Skin epidermis (tissue), 12 donors: ENCODE results near the gene B9D1.

Experiments
- H3K27ac ChIP-seq, 21 experiments: fragments of 200-600 bp; sonication (generic) in 11 of 21; one replicate each; pipeline ENCODE4 v1.5.0; 2020; ENCODE audit warnings: mild to moderate bottlenecking in 3 of 21, inconsistent platforms in 2 of 21, moderate library complexity in 2 of 21
- H3K4me3 ChIP-seq, 7 experiments: fragments of 200-600 bp; sonication (generic) in 2 of 7; one replicate each; pipeline ENCODE4 v1.5.0; 2020; ENCODE audit warnings: inconsistent platforms in 2 of 7, mild to moderate bottlenecking in 2 of 7, moderate library complexity in 1 of 7

The B9D1 gene

GRCh38 chr17:19391432-19391831 is 28.9 kb upstream of the B9D1 start:
- no peak overlapping the region for H3K4me3 ChIP-seq
- H3K27ac ChIP-seq = no peak overlapping the region

GRCh38 chr17:19390951-19391350 is 28.4 kb upstream of the B9D1 start:
- Histone ChIP-seq H3K4me3 (no peak overlapping the region), H3K27ac (peak overlapping the region in 2 of 21 experiments; percentile 0 to 40)

- no peak overlapping the region for H3K4me3 ChIP-seq
- peak overlapping the region in 7 of 21 experiments; percentile 19 to 87 (median 47) for H3K27ac ChIP-seq
Measured at GRCh38 chr17:19388791-19389785, 26.6 kb upstream of the B9D1 start.

GRCh38 chr17:19387921-19388521 is 25.5 kb upstream of the B9D1 start:
- Histone ChIP-seq H3K4me3 (no peak overlapping the region), H3K27ac (peak overlapping the region in 18 of 21 experiments; percentile 11 to 87 (median 72))

GRCh38 chr17:19386974-19387920 is 24.7 kb upstream of the B9D1 start, which contains the start of gene MFAP4:
MFAP4 (minus strand) TSS chr17:19387190; CDS start chr17:19387155, 35 bp downstream.
- Histone ChIP-seq H3K4me3 (peak within 1 kb of the TSS in 6 of 7 experiments; percentile 18 to 33 (median 22)), H3K27ac (peak within 1 kb of the TSS in 20 of 21 experiments; percentile 44 to 87 (median 72))

- peak overlapping the region in 6 of 7 experiments; percentile 18 to 33 (median 22) for H3K4me3 ChIP-seq
- peak overlapping the region in 20 of 21 experiments; percentile 44 to 87 (median 72) for H3K27ac ChIP-seq
Measured at GRCh38 chr17:19386051-19386929, 23.8 kb upstream of the B9D1 start.

- Histone ChIP-seq H3K27ac (peak overlapping the region in 18 of 21 experiments; percentile 1 to 87 (median 73)), H3K4me3 (peak overlapping the region in 4 of 7 experiments; percentile 3 to 29 (median 20))
Measured at GRCh38 chr17:19385521-19385983, 23.0 kb upstream of the B9D1 start.

- H3K27ac ChIP-seq = peak overlapping the region in 18 of 21 experiments; percentile 37 to 87 (median 72)
- peak overlapping the region in 2 of 7 experiments; percentile 2 to 3 for H3K4me3 ChIP-seq
Measured at GRCh38 chr17:19384723-19385391, 22.3 kb upstream of the B9D1 start.

GRCh38 chr17:19383681-19384470 is 21.4 kb upstream of the B9D1 start:
- no peak overlapping the region for H3K4me3 ChIP-seq

GRCh38 chr17:19382531-19383444 is 20.3 kb upstream of the B9D1 start:
- Histone ChIP-seq H3K4me3 (no peak overlapping the region), H3K27ac (peak overlapping the region in 6 of 21 experiments; percentile 2 to 87 (median 14))

More at GRCh38 chr17:19383681-19384470, 21.4 kb upstream of the B9D1 start:
- H3K27ac ChIP-seq = peak overlapping the region in 18 of 21 experiments; percentile 30 to 87 (median 70)

GRCh38 chr17:19381741-19382444 is 19.4 kb upstream of the B9D1 start:
- Histone ChIP-seq H3K27ac (peak overlapping the region in 7 of 21 experiments; percentile 1 to 49 (median 5)), H3K4me3 (no peak overlapping the region)

GRCh38 chr17:19381361-19381740 is 18.8 kb upstream of the B9D1 start:
- H3K4me3 ChIP-seq = no peak overlapping the region
- H3K27ac ChIP-seq = peak overlapping the region in 1 of 21 experiments; percentile 2

GRCh38 chr17:19380481-19381301 is 18.2 kb upstream of the B9D1 start:
- Histone ChIP-seq H3K27ac (no peak overlapping the region), H3K4me3 (no peak overlapping the region)

- H3K27ac ChIP-seq = peak overlapping the region in 16 of 21 experiments; percentile 86 to 98 (median 94)
- H3K4me3 ChIP-seq = peak overlapping the region; percentile 61 to 93 (median 82)
Measured at GRCh38 chr17:19379361-19380065, 17.0 kb upstream of the B9D1 start.
